HK-2 (cell line): ENCODE results near the gene LMNB1.
A peak's percentile ranks its signal among the peaks of the same experiment; 100 is the strongest.
"Not testable (repeated sequence)": the region's sequence is repeated elsewhere in the genome, so short reads cannot be mapped to it uniquely, and the experiment has no call there.

ENCODE experiments used
- DNase-seq: peaks from one replicate; pipeline ENCODE4 v3.0.0-alpha.2; 2018; ENCODE audit not compliant: unreplicated experiment

LMNB1 gene, protein sequence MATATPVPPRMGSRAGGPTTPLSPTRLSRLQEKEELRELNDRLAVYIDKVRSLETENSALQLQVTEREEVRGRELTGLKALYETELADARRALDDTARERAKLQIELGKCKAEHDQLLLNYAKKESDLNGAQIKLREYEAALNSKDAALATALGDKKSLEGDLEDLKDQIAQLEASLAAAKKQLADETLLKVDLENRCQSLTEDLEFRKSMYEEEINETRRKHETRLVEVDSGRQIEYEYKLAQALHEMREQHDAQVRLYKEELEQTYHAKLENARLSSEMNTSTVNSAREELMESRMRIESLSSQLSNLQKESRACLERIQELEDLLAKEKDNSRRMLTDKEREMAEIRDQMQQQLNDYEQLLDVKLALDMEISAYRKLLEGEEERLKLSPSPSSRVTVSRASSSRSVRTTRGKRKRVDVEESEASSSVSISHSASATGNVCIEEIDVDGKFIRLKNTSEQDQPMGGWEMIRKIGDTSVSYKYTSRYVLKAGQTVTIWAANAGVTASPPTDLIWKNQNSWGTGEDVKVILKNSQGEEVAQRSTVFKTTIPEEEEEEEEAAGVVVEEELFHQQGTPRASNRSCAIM

DNA sequence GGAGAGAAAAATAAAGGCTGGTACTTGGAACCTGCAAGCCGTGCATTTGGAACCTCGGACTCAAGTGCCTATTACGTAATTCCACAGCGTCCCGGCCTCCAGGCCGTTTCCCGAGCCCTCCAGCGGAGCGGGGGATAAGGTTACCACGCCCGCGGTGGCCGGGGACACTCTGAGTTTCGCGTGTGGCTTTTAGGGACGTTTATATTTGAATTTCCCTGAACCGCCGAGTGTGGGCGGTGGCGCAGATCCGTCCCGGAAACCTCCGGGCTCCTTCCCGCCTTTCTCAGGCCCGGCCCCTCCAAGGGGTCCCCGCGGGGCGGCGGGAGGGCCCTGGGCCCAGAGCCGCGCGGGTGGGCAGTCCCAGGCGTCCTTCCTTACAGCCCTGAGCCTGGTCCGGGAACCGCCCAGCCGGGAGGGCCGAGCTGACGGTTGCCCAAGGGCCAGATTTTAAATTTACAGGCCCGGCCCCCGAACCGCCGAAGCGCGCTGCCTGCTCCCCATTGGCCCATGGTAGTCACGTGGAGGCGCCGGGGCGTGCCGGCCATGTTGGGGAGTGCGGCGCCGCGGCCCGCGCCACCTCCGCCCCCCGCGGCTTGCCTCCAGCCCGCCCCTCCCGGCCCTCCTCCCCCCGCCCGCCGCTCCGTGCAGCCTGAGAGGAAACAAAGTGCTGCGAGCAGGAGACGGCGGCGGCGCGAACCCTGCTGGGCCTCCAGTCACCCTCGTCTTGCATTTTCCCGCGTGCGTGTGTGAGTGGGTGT, at the start of gene LMNB1:
Gene LMNB1 (plus strand): TSS at position 638 of the 758 bp plus-strand sequence. CDS start 373 bp downstream, outside the sequence.
- DNase-seq = peak; percentile 93

DNA sequence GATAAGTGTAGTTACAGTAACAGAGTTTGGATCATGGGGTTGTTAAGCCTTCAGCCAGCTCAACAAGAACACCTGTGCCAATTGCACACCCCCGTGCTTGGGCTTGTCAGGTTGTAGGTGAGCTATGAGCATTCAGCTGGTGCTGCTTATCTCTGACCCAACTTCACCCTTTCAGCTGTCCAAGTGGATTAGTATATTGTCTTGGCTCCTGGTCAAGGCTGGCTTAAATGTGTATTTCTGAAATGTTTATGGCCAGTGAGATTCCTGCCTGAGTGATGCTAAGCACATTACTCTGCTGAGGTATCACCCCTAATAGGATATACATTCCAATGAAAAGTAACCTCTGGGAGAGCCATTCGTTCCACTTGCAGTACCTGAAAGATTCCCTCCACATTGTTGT, 44.2 kb upstream of the LMNB1 start:
- no peak for DNase-seq

DNA sequence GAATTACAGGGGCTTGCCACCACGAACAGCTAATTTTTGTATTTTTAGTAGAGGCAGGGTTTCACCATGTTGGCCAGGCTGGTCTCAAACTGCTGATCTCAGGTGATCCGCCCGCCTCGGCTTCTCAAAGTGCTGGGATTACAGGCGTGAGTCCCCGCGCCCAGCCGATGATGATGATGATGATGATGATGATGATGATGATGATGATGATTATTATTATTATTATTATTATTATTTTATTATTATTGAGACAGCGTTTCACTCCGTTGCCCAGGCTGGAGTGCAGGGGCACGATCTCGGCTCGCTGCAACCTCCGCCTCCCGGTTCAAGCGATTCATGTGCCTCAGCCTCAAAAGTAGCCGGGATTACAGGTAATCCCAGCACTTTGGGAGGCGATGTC, 42.4 kb upstream of the LMNB1 start:
- DNase-seq = not testable (repeated sequence)

DNA sequence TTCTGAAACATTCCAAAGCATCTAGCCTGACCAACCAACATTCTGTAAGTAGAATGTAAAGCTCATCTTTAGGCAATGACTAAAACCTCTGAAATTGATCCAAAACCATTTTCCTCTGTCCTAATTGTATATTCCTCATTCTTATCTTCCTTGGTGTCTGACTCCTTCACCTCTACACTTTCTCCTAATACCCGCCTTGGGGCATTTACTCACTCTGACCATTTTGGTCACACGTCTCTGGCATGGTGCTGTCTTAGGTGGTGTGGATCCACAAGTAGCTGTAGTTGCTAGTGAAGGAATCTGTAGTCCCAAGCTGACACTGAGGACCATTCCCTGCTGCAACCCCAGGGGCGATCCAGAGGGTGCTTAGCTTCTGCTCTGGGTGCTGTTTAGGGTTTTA, 40.8 kb upstream of the LMNB1 start:
- DNase-seq = no peak

DNA sequence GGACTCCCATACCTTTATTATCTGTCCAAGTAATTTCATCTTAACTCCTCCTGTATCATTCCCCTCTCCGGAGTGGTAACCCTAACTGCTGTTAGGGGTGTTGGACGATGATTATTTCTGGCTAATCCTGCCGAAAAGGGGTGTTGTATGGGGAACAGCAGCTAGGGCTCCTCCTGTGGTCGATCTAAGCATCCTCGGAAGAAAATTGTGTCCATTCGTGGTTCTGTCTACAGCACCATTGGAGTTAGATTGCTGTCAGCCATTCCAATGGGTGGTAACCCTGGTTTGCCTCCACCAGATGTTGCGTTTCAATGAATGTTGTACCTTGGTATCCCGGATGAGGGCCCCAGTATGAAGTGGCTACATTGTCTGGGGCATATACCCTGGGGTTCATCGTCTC, 35.6 kb upstream of the LMNB1 start:
- DNase-seq = no peak

DNA sequence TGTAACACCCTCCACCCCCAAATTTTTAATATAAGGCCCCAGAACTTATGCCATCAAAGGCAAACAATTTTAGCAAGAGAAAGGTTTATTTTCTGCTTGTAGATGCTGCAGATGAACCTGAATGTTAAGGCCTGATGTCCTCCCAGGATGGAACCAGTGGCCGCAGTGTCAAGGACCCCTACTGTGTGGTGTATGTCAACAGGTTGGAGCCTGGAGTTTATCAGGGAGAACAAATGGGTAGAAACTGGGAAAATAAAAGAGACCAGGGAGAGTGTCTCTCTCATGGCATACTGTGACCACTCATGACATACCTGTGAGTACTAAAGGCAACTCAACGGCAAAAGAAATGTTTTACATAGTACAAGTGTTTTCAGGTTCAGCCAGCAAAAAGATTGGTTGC, 34.5 kb upstream of the LMNB1 start:
- no peak for DNase-seq

DNA sequence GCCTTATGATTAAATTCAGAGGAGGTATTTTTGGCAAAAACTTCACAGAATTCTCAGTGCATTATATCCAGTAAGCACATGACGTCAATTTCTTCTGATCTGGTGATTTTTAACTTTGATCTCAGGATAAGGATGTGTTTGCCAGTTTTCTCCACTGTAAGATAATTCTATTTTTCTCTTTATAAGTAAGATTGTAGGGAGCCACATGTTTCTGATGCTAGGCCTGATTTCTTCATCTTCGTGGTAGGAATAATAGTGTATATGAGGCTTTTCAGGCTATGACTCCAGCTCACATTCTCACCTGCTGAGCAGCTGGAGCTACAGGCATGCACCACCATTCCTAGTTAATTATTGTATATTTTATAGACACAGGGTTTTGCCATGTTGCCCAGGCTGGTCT, 32.1 kb upstream of the LMNB1 start:
- DNase-seq = no peak

DNA sequence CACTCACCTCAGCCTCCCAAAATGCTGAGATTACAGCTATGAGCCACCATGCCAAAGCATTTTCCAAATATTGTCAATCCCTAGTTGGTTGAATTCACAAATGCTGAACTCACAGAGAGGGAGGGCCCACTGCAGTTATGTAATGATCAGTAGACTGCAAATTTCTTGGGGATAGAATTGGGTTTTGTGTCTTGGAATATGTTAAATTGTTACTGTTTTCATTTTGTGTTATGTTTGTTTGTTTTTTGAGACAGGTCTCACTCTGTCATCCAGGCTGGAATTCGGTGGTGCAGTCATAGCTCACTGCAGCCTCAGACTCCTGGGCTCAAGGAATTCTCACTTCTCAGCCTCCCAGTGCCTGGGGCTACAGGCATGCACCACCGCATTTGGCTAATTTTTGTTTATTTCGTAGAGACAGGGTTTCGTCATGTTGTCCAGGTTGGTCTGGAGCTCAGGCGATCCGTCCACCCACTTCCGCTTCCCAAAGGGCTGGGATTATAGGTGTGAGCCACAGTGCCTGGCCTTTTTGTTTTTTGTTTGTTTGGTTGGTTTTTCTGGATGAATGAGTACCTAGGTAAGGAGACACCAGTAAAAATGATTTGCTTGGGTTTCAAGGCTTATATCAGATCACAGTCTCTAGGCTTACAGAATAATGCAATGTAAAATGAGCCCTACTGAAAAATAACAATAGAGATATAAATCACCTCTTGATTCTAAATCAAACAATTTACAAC, 31.5 kb upstream of the LMNB1 start:
- DNase-seq = no peak

DNA sequence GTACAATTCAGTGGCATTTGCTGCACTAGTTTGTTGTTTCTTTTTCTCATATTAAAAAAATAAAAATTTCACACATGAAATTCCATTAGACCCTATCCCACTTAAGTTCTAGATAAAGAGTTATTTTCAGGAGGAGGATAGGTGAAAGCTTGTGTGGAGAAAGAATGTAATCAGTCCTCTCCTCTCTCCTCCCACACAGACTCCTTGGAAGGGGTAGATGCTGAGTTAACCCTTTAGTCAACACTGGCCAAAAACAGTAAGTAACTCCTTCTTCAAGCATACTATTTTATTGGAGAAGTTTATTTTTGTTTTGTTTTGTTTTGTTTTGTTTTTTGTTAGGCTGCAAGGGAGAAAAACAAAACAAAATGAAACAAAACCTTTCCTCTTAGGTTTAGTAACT, 30.6 kb upstream of the LMNB1 start:
- no peak for DNase-seq

DNA sequence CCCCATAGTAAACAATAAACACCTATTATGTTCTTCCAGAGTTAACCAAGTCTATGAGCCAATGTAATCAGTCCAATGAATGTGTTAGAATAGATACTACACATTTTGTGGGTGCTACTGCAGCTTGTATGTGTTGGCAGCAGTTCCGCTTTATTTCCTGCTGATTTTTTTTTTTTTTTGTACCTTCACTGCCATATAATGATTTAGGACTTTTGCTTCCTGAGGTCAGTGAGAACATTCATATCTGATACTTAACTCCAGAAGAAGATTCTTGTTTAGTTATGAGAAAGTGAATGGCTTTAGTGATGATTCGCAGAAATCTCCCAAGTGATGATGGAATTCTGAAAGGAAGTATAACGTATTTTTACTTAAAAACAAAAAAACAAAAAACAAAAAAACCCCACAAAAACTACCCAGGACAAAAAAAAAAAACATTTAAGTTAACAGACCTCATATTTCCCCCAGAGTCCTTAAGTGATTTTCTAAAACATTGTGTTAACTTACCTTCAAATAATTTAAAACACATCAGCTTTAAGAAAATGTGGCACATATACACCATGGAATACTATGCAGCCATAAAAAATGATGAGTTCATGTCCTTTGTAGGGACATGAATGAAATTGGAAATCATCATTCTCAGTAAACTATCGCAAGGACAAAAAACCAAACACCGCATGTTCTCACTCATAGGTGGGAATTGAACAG, 24.7 kb upstream of the LMNB1 start:
- no peak for DNase-seq

DNA sequence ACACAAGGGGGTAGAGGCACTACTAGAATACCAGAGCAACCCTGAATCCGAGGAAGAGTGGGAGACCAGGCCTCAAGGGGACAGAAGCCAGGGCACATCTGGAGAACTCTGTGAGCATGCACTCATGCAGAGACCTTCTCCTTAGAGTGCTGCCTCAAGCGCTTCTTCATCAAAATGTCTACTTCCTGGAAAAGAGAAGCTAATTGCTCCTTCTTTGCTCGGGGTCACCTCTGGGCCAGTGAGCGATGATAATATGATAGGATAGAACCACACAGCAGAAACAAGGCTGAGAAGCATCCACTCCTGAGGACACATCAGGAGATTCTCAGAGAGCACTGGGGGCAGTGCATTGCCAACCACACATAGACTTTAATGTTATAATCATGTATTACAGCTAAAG, 23.7 kb upstream of the LMNB1 start:
- DNase-seq = no peak

DNA sequence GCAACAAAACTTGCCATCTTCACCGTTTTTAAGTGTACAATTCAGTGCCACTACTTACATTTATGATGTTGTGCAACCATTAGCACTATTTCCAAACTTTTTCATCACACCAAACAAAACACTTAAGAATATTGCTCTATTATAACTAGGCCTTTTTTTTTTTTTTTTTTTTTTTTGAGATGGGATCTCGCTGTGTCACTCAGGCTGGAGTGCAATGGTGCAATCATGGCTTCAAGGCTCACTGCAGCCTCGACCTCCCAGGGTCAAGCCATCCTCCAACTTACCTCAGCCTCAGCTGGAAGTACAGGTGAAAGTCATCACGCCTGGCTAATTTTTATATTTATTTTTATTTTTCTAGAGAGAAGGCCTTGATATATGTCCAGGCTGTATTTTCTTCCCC, 22.3 kb upstream of the LMNB1 start:
- DNase-seq = no peak

DNA sequence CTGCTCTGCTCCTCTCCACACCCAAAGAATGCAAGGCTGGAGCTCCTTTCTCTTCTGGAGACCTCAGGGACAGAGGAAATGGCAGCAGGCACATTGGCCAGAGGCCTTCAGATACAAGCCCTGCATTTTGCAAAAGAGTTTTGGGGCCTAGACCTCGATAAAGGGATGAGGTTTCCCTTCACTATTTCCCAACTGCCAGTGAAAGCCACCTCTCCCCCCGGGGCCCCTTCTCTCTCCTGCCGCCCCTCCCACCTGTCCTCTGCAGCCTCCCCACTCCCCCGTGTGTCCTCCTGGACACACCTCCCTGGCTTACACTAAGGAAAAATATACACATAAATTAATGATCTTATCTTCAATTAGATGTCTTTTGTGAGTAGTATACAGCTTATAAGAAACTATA, 21.3 kb upstream of the LMNB1 start:
- DNase-seq = no peak

DNA sequence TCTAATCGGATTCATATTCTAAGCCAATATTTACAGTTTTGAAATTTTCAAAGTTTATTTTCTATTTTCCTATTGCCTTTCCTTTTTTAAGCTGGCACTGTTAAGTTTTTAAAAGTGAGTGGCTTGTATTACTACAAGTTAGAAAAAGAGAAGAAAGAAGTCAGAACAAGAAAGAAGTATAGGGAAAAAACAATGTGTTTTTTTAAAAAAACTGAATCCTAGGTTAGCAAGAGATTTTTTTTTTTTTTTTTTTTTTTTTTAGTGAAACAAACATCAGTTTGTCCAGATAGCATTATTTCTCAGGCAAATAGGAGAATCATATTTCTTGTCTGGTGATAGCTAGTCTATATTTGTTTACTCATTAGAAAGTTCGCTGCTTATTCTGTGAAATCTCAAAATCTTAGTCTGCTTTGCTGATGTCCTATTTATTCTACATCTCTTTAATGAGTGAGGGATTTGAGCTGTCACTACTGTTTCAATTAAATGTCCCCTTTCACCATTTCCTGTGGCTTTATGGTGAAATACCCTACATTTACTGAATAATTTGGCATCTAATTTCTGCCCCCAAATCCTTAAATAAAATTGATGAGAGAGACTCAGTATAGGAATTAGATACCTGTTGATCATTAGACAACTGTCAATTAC, 19.1 kb upstream of the LMNB1 start:
- DNase-seq = no peak

DNA sequence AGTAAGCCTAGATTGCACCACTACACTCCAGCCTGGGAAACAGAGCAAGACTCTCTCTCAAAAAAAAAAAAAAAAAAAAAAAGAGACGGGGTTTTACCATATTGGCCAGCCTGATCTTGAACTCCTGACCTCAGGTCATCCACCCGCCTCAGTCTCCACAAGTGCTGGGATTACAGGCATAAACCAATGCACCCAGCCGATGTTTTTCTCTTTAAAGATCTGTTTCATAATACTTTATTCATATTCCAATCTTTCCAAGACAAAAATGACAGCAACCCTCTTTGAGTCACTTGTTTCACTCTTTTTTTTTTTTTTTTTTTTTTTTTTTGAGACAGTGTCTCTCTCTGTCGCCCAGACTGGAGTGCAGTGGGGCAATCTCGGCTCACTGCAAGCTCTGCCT, 13.6 kb upstream of the LMNB1 start:
- DNase-seq = no peak

DNA sequence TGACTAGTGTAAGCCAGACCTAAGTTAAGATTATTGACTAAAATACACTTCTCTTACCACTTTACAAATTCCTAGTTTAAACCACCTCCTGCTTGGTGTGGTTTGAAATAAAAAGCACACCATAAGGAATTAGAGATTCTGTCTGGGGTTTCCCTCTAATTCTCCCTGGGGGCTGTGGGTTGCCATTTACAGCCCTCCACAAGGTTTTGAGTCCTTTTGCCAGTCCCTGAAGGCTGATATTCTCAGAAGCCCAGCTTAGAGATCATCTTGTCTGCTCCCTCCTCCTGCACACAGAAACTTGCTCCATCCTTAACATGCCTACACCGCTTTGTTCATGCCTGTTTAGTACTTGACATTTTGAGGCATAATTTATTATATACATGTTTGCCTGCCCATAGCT, 7.2 kb upstream of the LMNB1 start:
- no peak for DNase-seq

DNA sequence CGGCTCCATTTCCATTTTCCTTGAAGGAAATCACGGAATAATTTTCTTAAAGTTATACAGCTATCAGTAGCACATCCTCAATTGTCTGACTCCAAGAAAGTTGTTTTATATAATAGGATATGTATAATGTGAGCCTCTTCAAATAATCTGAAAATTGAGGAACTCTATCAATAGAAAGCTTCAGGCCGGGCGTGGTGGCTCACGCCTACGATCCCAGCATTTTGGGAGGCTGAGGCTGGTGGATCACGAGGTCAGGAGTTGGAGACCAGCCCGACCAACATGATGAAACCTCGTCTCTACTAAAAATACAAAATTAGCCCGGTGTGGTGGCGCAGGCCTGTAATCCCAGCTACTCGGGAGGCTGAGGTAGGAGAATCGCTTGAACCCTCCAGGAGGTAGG, 3.4 kb upstream of the LMNB1 start:
- DNase-seq = not testable (repeated sequence)

DNA sequence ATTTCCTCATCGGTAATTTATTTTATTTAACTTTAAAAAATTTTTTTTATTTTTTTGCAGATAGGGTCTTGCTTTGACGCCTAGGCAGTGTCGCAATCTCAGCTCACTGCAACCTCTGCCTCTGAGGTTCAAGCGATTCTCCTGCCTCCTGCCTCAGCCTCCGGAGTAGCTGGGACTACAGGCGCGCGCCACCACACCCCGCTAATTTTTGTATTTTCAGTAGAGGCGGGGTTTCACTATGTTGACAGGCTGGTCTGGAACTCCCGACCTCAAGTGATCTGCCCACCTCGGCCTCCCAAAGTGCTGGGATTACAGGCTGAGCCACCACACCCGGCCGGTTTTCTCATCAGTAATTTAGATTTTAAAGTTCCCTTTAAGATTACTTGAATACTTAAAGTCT, 2.3 kb upstream of the LMNB1 start:
- DNase-seq = not testable (repeated sequence)

DNA sequence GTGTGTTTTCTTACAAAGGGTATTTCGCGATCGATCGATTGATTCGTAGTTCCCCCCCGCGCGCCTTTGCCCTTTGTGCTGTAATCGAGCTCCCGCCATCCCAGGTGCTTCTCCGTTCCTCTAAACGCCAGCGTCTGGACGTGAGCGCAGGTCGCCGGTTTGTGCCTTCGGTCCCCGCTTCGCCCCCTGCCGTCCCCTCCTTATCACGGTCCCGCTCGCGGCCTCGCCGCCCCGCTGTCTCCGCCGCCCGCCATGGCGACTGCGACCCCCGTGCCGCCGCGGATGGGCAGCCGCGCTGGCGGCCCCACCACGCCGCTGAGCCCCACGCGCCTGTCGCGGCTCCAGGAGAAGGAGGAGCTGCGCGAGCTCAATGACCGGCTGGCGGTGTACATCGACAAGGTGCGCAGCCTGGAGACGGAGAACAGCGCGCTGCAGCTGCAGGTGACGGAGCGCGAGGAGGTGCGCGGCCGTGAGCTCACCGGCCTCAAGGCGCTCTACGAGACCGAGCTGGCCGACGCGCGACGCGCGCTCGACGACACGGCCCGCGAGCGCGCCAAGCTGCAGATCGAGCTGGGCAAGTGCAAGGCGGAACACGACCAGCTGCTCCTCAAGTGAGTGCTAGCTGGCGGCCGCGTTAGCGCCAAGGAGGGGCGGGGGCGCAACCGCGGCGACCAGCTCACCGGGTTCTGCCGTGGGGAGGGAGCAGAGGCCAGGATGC, 480 bp downstream of the LMNB1 start:
- peak; percentile 44 for DNase-seq

DNA sequence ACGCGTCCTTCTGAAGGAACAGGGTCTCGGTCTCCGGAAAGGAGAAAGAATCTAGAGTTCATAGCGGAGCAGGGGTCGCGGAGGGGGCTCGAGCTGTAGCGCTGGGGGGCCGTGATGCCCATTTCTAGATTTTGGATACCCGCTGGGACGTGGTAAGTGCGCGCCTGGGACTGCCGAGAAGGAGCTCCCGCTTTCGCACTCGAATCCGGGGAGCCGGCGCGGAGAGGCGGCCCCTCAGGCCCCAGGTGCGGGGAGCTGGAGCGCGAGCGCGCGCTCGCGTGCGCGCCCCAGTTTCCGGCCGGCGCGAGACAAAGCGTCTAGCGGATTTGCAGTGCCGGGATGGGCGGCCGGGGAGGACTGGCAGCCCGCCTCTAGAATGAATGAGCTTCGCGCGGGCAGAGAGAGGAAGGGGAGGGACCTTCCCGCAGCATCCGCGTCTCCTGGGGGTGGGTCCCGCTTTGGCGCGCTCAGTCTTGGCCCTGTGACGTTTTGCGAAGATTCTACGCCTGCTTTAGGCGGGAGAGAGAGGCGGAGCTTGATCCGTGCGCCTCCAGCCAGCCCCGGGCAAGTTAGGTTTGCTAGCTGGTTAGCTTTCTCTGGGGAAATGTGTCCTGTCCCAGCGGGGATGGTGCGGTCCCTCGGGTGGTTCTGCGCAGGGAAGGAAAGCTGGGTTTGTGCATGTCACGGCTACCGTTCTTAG, 1.2 kb downstream of the LMNB1 start:
- DNase-seq = peak; percentile 87
